IMR-90 (cell line): Measurements from ENCODE around the gene GNG12. TPM values are rescaled to one million over a fixed set of nuclear protein-coding genes. Genes with fewer than 3 reads are reported as not detected.

Source experiments
- ATAC-seq: fragments of 200-7000 bp; cut with Tn5 transposase; 2 replicates; pipeline ENCODE4 v1.9.1; 2020; ENCODE audit warnings: low read depth, mild to moderate bottlenecking, moderate library complexity
- BruUV-seq: library from RNA; stranded (reverse); fragments of 400-500 nt; replicated peaks from 2 replicates; lab custom pipeline; 2021; lab: Mats Ljungman, UMichigan
- CTCF ChIA-PET: fragments of 300-600 bp; formaldehyde crosslinking; extraction: SDS; loops from one replicate; lab custom pipeline; 2021; ENCODE audit warnings: antibody characterized with exemption; lab: Yijun Ruan, JAX
- POLR2A ChIA-PET: fragments of 300-600 bp; sonication (Branson Sonifier 250); formaldehyde crosslinking; loops from one replicate; lab custom pipeline; 2022; ENCODE audit warnings: antibody characterized with exemption; ENCODE audit not compliant: unreplicated experiment; lab: Charles Lee
- DNase-seq: peaks from one replicate; pipeline ENCODE4 v3.0.0; 2013
- H2AFZ ChIP-seq: replicated peaks from 2 replicates; pipeline ENCODE3; 2013; ENCODE audit warnings: low read length, mild to moderate bottlenecking; ENCODE audit not compliant: poor library complexity
- H2AK5ac ChIP-seq: 2 replicates; pipeline ENCODE4 v1.6.1; 2013; ENCODE audit warnings: low read depth, low read length, inconsistent platforms
- H2AK9ac ChIP-seq: replicated peaks from 2 replicates; pipeline ENCODE3; 2013; ENCODE audit warnings: mild to moderate bottlenecking, low read depth, low read length, moderate library complexity; ENCODE audit not compliant: poor library complexity
- H2BK120ac ChIP-seq: 2 replicates; pipeline ENCODE4 v1.6.1; 2013; ENCODE audit warnings: low read depth, low read length, inconsistent platforms
- H2BK15ac ChIP-seq: 3 replicates; pipeline ENCODE4 v1.6.1; 2013; ENCODE audit warnings: low read depth, low read length, inconsistent platforms
- H2BK20ac ChIP-seq: 2 replicates; pipeline ENCODE4 v1.6.1; 2013; ENCODE audit warnings: low read depth, mild to moderate bottlenecking, inconsistent platforms, low read length, moderate library complexity
- H2BK5ac ChIP-seq: 2 replicates; pipeline ENCODE4 v1.6.1; 2013; ENCODE audit warnings: mild to moderate bottlenecking, low read depth, low read length, inconsistent platforms; ENCODE audit not compliant: poor library complexity, severe bottlenecking
- H3K14ac ChIP-seq: replicated peaks from 2 replicates; pipeline ENCODE4 v1.6.1; 2013; ENCODE audit warnings: low read depth, low read length, inconsistent platforms
- H3K18ac ChIP-seq: 2 replicates; pipeline ENCODE4 v1.6.1; 2013; ENCODE audit warnings: low read depth, low read length, control low read depth
- H3K23ac ChIP-seq: 2 replicates; pipeline ENCODE4 v1.6.1; 2013; ENCODE audit warnings: low read depth, low read length, inconsistent platforms
- H3K27ac ChIP-seq: 2 replicates; pipeline ENCODE4 v1.5.1; 2013; ENCODE audit warnings: mild to moderate bottlenecking, control low read depth, low read length; ENCODE audit not compliant: insufficient read depth
- H3K27me3 ChIP-seq: 2 replicates; pipeline ENCODE4 v1.6.1; 2013; ENCODE audit warnings: low read length; ENCODE audit not compliant: control insufficient read depth, insufficient read depth
- H3K36me3 ChIP-seq: 2 replicates; pipeline ENCODE4 v1.6.1; 2013; ENCODE audit warnings: low read length, mixed read lengths; ENCODE audit not compliant: control insufficient read depth, insufficient read depth
- H3K4ac ChIP-seq: 2 replicates; pipeline ENCODE4 v1.6.1; 2013; ENCODE audit warnings: low read depth, low read length, inconsistent platforms
- H3K4me1 ChIP-seq: 2 replicates; pipeline ENCODE4 v1.6.1; 2013; ENCODE audit warnings: low read length, mixed read lengths; ENCODE audit not compliant: control insufficient read depth, insufficient read depth
- H3K4me2 ChIP-seq: 2 replicates; pipeline ENCODE4 v1.6.1; 2013; ENCODE audit warnings: low read depth, mild to moderate bottlenecking, control low read depth, low read length, moderate library complexity
- H3K4me3 ChIP-seq: 2 replicates; pipeline ENCODE4 v1.5.1; 2013; ENCODE audit warnings: low read depth, mild to moderate bottlenecking, control low read depth, low read length, moderate library complexity; ENCODE audit not compliant: insufficient read depth
- H3K56ac ChIP-seq: 2 replicates; pipeline ENCODE4 v1.6.1; 2013; ENCODE audit warnings: low read length, inconsistent platforms; ENCODE audit not compliant: insufficient read depth; ENCODE audit errors: extremely low read depth
- H3K79me1 ChIP-seq, 2 experiments: 2 replicates each; pipeline ENCODE4 v1.6.1; 2013; ENCODE audit warnings: low read length in 2 of 2, inconsistent platforms in 1 of 2, low read depth in 1 of 2
- H3K9ac ChIP-seq: 2 replicates; pipeline ENCODE4 v1.6.1; 2013; ENCODE audit warnings: low read depth, low read length, control low read depth
- H3K9me1 ChIP-seq: 2 replicates; pipeline ENCODE4 v1.6.1; 2013; ENCODE audit warnings: low read length, inconsistent platforms; ENCODE audit not compliant: insufficient read depth
- H3K9me3 ChIP-seq: 2 replicates; pipeline ENCODE4 v1.6.1; 2013; ENCODE audit warnings: low read length; ENCODE audit not compliant: control insufficient read depth, insufficient read depth
- H4K20me1 ChIP-seq: 2 replicates; pipeline ENCODE4 v1.6.1; 2013; ENCODE audit warnings: low read length, inconsistent platforms; ENCODE audit not compliant: insufficient read depth
- H4K5ac ChIP-seq: 2 replicates; pipeline ENCODE4 v1.6.1; 2013; ENCODE audit warnings: mild to moderate bottlenecking, low read depth, low read length, control low read depth
- H4K8ac ChIP-seq, 2 experiments: 2 replicates each; pipeline ENCODE4 v1.6.1; 2013; ENCODE audit warnings: low read depth in 2 of 2, low read length in 2 of 2, control low read depth in 1 of 2, inconsistent platforms in 1 of 2
- H4K91ac ChIP-seq: 2 replicates; pipeline ENCODE4 v1.6.1; 2013; ENCODE audit warnings: low read depth, low read length, inconsistent platforms; ENCODE audit not compliant: insufficient read depth
- BHLHE40 ChIP-seq: fragments of 150-350 bp; IDR thresholded peaks from 2 replicates; pipeline ENCODE4 v1.6.1; 2016; ENCODE audit warnings: mild to moderate bottlenecking, low read depth, low read length
- CTCF ChIP-seq: conservative IDR thresholded peaks from 2 replicates; pipeline ENCODE4 v1.5.1; 2012; ENCODE audit warnings: mild to moderate bottlenecking, low read depth, low read length, improper control_type of control experiment
- WGBS, 2 experiments: methylation state at CpG; one replicate each; pipeline versions ENCODE4 v1.1.5 to v1.1.7; 2013; ENCODE audit warnings: missing lambda C conversion rate in 2 of 2; ENCODE audit not compliant: insufficient read length in 1 of 2; ENCODE audit errors: extremely low coverage in 2 of 2; 5-methylcytosine and 5-hydroxymethylcytosine counted together
- dilution Hi-C: fragments of 300-500 bp; cut with HindIII; formaldehyde crosslinking; loops from one replicate; pipeline ENCODE4 v1.14.3; 2018; ENCODE audit warnings: low sequenced_read_pairs; ENCODE audit not compliant: unreplicated experiment
- in situ Hi-C: fragments of 300-500 bp; cut with MboI; formaldehyde crosslinking; loops from 3 replicates; pipeline ENCODE4 v1.14.3; 2019; ENCODE audit warnings: low sequenced_read_pairs, inconsistent platforms, mixed read lengths
- intact Hi-C: fragments of 100-400 bp; cut with micrococcal nuclease; formaldehyde crosslinking; loops from 2 replicates; pipeline ENCODE4 v1.10.0; 2022
- polyA plus RNA-seq, 3 experiments: library from polyadenylated mRNA; depleted of rRNA; stranded (reverse); fragments of >200 nt; gene quantifications; 2 replicates each; pipeline ENCODE4 v1.2.3, GENCODE V29; 2012; ENCODE audit warnings: low replicate concordance in 1 of 3
- total RNA-seq: library from RNA; depleted of rRNA; stranded (reverse); fragments of >200 nt; gene quantifications from 2 replicates; pipeline ENCODE4 v1.2.3, GENCODE V29; 2012

Gene GNG12
- total and polyA plus RNA-seq, 2 of the 4 experiments (the other 2 are of a cell fraction): 92.3 to 132 TPM

DNA sequence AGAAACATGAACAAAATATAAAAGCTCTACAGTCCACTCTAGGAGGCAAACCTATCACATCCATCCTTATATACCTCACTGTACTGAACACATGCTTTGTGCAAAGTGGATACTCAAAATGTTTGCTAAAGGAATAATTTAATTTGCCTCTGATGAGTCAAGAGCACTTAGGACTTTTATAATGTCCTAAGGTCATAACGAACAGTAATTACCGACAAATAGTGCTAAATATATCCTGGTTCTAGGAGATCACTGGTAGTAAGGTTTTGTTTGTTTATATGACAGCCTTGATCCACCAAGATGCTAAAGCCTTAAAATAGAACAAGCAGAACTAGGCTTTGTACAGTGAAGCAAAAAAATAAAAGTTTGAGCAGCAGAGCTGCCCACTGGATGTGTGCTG, 77.6 kb downstream of the GNG12 start:
- no peak overlapping the region for H2BK120ac ChIP-seq
- TF ChIP-seq BHLHE40 (no peak), CTCF (no peak)
- no CpG with 5 or more reads among the region's 2 CpGs for WGBS, 2 experiments
- no peak overlapping the region for H2BK5ac ChIP-seq
- no peak overlapping the region for H4K5ac ChIP-seq
- ATAC-seq (no peak), DNase-seq (no peak)
- intact Hi-C loops: no loop called here
- H3K4me1 ChIP-seq: peaks cover 18% of the 10 kb centered on the region
- no peak overlapping the region for H4K8ac ChIP-seq
- H2AFZ ChIP-seq: no peak overlapping the region
- H3K14ac ChIP-seq: peak overlapping the region; percentile 38; the same call in 1 of the 2 replicates
- CTCF ChIA-PET: interaction anchor here (1.6 kb wide), 1 partner anchor 220 kb away, joined by 8 read pairs; no protein-coding TSS in a partner anchor
- no peak overlapping the region for H4K91ac ChIP-seq
- H3K79me1 ChIP-seq: peaks cover 61 to 92% of the 10 kb centered on the region in 2 experiments
- no peak overlapping the region for H3K18ac ChIP-seq
- no peaks in the 10 kb centered on the region for H3K27me3 ChIP-seq
- no peaks in the 10 kb centered on the region for H3K9me3 ChIP-seq
- H3K4me2 ChIP-seq: no peak overlapping the region
- no peak overlapping the region for H3K4ac ChIP-seq
- peaks cover 17% of the 10 kb centered on the region; the same call in 1 of the 2 replicates for H4K20me1 ChIP-seq
- no peak overlapping the region for H3K27ac ChIP-seq
- H3K4me3 ChIP-seq: no peak overlapping the region
- no peak overlapping the region for H2BK20ac ChIP-seq
- no peak overlapping the region for H2AK5ac ChIP-seq
- no peak overlapping the region for H3K56ac ChIP-seq
- in situ Hi-C loops: loop anchor here (5.0 to 25.0 kb wide), 3 partner anchors 63 to 343 kb away; no protein-coding TSS in a partner anchor
- POLR2A ChIA-PET: no interaction called here
- no peak overlapping the region for H3K9ac ChIP-seq
- H2BK15ac ChIP-seq: no peak overlapping the region
- peaks cover 6% of the 10 kb centered on the region; the same call in 1 of the 2 replicates for H3K36me3 ChIP-seq
- no peak overlapping the region for H3K23ac ChIP-seq
- no TSS peak for BruUV-seq
- H3K9me1 ChIP-seq: peaks cover 39% of the 10 kb centered on the region
- no peak overlapping the region for H2AK9ac ChIP-seq
- dilution Hi-C loops: no loop called here
